GM18907 (cell line): Measurements from ENCODE around the gene STARD10.

Experiments
- ATAC-seq: cut with Tn5 transposase; IDR thresholded peaks from one replicate; pipeline ENCODE4 v1.9.1; 2021; ENCODE audit warnings: mild to moderate bottlenecking, moderate library complexity; ENCODE audit not compliant: unreplicated experiment

STARD10 gene

DNA sequence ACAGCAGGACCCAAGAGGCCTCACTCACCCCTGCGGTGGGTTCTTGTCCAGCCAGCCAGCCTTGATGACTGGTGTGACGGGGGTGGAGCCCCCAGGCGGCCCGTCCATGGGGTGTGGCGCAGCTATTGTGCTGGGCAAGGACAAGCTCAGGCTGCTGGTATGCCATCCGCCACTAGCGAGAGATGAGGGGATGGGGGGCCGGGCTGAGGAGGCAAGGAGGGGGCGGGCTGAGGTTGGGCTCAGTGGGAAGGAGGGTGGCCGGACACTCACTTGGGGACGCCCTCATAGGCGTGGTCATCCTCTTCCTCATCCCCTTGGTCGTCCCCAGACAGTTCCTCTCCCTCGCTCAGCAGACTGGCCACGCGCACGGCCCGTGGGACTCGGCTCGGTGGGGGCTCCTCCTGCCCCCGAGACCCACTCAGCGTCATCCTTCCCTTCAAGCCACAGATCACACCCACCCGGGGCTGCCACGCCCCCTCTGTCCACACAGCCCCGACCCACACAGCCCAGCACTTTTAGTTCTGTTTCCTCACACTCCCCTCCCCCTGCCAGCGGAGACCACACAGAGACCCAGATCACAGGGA is 81.6 kb downstream of the STARD10 start:
- no peak for ATAC-seq

DNA sequence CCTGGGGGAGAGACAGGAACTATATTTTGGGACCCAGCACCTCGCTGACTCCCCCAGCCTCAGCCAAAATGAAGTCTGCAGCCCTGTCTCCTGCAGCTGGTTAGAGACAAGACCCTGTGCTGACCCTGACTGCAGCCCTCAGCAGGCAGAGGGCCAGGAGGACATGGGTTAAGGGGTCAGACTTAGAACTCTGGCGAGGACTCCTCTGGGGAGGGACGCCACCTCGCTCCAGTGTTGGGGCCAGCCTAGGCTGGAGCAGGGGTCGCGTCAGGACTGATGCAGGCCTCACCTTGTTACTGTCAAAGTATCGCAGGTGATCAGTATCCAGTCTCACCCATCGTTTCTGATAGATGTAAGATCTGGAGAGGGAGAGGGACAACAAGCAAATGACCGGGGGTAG is 82.7 kb downstream of the STARD10 start:
- ATAC-seq: no peak

DNA sequence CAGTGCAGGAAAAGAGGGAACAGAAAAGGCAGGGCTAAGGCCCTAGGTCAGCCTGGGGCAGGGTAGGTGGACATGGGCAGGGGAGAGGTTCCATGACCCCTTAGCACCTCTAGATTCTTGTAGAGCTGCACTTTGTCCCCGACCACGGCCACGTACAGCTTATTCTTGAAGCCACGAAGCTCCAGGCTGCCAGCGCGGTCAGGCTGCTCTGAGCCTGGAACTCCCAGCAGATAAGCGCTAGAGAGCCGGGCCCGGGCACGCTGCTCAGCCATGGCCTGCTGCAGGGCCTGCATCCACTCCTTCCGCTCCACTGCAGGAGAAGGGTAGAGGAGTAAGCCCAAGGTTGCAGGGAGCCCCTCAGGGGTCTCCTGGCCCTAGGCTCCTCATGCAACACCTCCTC is 83.6 kb downstream of the STARD10 start:
- no peak for ATAC-seq

DNA sequence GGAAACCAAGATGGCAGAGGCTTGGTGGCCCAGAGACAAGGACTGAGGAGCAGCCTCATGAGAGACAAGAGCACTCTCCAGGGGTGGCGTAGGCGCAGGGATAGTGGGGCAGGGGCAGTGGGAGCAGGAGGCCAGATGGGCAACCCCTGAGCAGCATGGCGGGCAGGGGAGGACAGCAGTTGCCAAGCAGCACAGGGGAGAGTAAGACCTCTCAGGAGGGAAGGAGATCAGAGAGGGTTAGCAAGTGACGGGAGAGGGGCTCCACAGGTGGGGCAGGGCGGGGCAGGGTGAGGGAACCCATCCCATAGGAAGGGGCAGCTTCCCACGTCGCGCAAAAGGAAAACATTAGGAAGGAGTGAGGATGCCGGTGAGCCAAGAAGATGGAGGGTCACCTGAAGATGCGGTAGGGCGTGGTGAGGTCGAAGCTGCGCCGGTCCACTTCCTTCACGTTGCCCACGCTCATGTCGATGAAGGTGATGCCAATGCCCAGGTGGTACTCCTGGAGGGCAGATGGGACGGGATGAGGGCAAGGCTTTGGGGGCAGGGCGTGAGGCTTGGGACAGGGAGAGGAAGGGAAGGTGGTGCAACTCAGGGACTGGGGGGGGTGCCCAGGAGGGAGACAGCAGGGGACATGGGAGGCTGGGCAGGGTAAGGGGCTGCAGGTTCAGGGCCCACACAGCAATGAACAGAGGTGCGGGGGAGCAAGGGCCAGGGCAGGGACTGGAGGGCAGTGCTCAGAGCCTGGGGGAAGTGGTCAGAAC is 84.2 kb downstream of the STARD10 start:
- no peak for ATAC-seq

DNA sequence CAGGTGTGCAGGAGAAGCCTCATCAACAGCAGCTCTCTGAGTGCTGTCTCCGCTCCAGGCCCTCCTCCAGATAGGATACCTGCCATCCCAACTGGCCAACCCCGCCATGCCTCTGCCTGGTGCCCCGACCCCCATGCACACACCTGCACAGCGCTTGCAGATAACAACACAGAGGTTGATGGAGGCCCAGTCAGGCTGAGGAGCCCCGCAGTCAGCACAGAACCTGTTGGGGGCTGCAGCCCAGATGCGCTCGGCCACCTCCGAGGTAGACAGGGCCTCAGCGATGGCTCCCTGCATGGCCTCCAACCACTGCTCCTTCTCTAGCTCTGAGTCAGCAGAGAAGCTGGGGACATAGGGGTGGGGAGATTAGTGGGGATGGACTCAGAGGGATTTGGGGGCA is 86.8 kb downstream of the STARD10 start:
- no peak for ATAC-seq

DNA sequence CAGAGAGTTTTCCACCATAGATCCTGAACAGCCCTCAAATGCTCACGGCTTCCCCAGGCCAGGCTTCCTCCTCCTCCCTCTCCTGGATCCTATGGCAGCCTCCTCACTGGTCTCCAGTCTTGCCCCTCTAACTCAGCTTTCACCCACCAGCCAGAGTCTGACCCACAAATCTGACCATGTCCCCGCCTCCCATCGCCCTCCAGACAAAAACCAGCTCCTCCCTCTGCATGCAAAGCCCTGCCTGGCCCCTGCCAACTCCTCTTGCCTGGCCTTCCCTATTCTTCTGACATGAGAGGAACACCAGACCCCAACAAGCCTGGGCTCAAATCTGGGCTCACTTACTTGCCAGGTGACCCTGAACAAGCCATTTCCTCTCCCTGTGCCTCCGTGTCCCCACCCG is 87.3 kb downstream of the STARD10 start:
- no peak for ATAC-seq

DNA sequence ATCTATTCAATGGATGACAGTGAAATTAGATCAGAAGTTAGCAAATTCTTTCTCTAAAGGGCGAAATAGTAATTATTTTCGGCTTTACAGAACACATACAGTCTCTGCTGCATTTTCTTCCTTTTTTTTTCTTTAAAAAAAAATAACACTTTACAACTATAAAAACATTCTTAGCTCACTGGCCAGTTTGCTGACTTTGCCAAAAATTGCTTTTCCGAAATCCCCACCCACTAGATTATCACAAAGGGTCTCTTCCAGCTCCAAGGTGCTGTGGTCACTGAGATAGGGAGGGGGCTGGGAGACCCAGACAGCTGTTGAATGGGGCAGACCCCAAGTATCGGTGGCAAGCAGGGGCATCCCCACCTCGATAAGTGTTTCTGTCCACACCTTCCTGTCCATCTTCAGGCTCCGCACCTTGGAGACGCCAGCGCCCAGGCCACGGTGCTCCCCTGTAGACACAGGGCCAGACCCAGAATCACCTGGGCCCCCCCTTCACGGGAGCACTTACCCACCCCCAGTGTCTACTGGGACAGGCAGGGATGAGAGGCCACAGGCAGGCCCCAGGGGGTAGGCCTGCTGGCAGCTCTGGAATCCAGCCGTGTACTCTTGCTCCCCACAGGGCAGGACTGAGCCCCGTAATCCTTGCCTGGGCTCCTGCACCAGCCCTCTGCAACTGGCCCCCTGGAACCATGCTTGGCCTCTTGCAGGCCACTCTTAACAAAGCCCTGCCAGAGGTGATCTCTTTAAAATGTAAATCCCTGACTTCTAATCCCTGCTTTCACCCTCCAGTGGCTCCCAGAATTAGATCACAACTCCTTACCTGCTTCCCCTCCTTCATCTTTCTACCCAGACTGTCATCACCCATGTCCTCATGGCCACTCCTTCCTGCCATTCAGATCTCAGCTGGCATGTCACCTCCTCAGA is 88.1 kb downstream of the STARD10 start:
- ATAC-seq: no peak

DNA sequence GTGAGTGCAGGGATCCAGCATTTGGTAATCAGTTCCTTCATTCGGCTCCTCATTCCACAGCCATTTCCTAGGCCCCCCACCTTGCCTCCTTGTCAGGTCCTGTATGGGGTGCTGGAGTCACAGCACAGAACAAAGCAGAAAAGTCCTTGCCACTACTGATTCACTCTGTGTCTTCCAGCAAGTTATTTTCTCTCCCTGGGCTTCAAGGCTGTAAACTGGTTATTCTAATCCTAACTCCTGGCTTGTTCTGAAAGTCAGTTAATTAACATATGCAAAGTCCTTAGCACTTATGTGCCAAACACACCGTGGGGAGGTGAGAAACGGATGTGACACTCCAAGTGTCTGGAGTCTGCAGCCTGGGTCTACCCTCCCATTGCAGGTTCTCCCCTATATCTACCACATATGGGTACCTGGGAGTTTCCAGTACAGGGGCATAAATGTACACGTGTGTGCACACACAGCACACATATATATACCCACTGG is 89.0 kb downstream of the STARD10 start:
- no peak for ATAC-seq
